Gastrocnemius medialis (tissue), 4 donors: ENCODE data around the gene TBCK.

ENCODE experiments used
- CTCF ChIP-seq, 5 experiments: fragments of 450-650 bp in 3 of 5; fragments of 200-600 bp in 2 of 5; sonication (generic) in 2 of 5; IDR thresholded peaks in 4 of 5; conservative IDR thresholded peaks in 1 of 5; 1 replicate in 4 of 5; 2 replicates in 1 of 5; pipeline ENCODE4 v1.5.1; 2016 to 2019; ENCODE audit warnings: antibody characterized with exemption in 5 of 5, mild to moderate bottlenecking in 3 of 5, moderate library complexity in 3 of 5
- POLR2A ChIP-seq, 2 donors: fragments of 450-650 bp; IDR thresholded peaks; one replicate each; pipeline ENCODE4 v1.6.1; 2017; ENCODE audit warnings: antibody characterized with exemption in 2 of 2, mild to moderate bottlenecking in 2 of 2, moderate library complexity in 2 of 2

DNA sequence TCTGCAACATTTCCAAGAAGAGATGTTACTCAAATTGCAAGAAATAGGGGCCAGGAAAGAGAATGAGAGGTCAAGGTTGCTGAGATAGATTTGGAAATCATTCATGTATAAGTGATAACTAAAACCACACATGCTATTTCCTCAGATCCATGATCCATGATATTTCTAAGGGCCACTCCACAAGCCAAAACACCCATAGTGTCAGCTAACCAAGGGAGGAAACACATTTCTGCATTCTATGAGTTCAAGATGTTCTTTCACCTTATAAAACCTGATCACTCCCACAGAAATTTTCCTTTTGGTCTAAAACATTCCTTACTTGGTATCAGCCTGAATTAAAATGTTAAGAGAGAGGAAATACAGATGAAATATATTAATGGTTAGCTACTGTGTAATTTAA, 47.2 kb downstream of the TBCK start:
- no peak for TF ChIP-seq CTCF (IDR thresholded peaks at IDR 0.05 in 4 of 5, conservative IDR thresholded peaks at IDR 0.05 in 1 of 5)
- TF ChIP-seq POLR2A (IDR thresholded peaks at IDR 0.05) = no peak
